ENCODE results near the gene NT5DC1.
A peak's percentile ranks its signal among the peaks of the same experiment; 100 is the strongest.

Gene NT5DC1

GRCh38 chr6:116100419-116101301, at the start of gene NT5DC1:
TSS of gene NT5DC1 (plus strand) at chr6:116100853. CDS start at chr6:116100931, 78 bp downstream.
- peak; percentile 71 to 76 for DNase-seq (ENCODE audit: low read depth in 1 of 2, low spot score in 1 of 2)

GRCh38 chr6:116051244-116051643, 49.4 kb upstream of the NT5DC1 start:
- DNase-seq (ENCODE audit: low read depth in 1 of 2, low spot score in 1 of 2) = no peak

GRCh38 chr6:116055513-116055912, 45.1 kb upstream of the NT5DC1 start:
- no peak for DNase-seq (ENCODE audit: low read depth in 1 of 2, low spot score in 1 of 2)

GRCh38 chr6:116057766-116058165, 42.9 kb upstream of the NT5DC1 start:
- no peak for DNase-seq (ENCODE audit: low read depth in 1 of 2, low spot score in 1 of 2)

- no peak for DNase-seq (ENCODE audit: low read depth in 1 of 2, low spot score in 1 of 2)
Measured at GRCh38 chr6:116059713-116060571, 40.7 kb upstream of the NT5DC1 start.

- DNase-seq (ENCODE audit: low read depth in 1 of 2, low spot score in 1 of 2) = no peak
Measured at GRCh38 chr6:116060572-116061283, 39.9 kb upstream of the NT5DC1 start, which contains the start of gene FRK. TSS of gene FRK (minus strand) at chr6:116060891. CDS start at chr6:116060311, 580 bp downstream.

GRCh38 chr6:116062496-116062895, 38.2 kb upstream of the NT5DC1 start:
- no peak for DNase-seq (ENCODE audit: low read depth in 1 of 2, low spot score in 1 of 2)

- DNase-seq (ENCODE audit: low read depth in 1 of 2, low spot score in 1 of 2) = no peak
Measured at GRCh38 chr6:116064666-116065065, 36.0 kb upstream of the NT5DC1 start.

GRCh38 chr6:116066789-116067188, 33.9 kb upstream of the NT5DC1 start:
- no peak for DNase-seq (ENCODE audit: low read depth in 1 of 2, low spot score in 1 of 2)

- DNase-seq (ENCODE audit: low read depth in 1 of 2, low spot score in 1 of 2) = no peak
Measured at GRCh38 chr6:116070101-116070500, 30.6 kb upstream of the NT5DC1 start.

- no peak for DNase-seq (ENCODE audit: low read depth in 1 of 2, low spot score in 1 of 2)
Measured at GRCh38 chr6:116070616-116071389, 29.9 kb upstream of the NT5DC1 start.

- DNase-seq (ENCODE audit: low read depth in 1 of 2, low spot score in 1 of 2) = no peak
Measured at GRCh38 chr6:116072368-116072767, 28.3 kb upstream of the NT5DC1 start.

- DNase-seq (ENCODE audit: low read depth in 1 of 2, low spot score in 1 of 2) = no peak
Measured at GRCh38 chr6:116073765-116074440, 26.8 kb upstream of the NT5DC1 start.

GRCh38 chr6:116074732-116075390, 25.8 kb upstream of the NT5DC1 start:
- DNase-seq (ENCODE audit: low read depth in 1 of 2, low spot score in 1 of 2) = no peak

GRCh38 chr6:116078522-116078921, 22.1 kb upstream of the NT5DC1 start:
- DNase-seq (ENCODE audit: low read depth in 1 of 2, low spot score in 1 of 2) = no peak

- DNase-seq (ENCODE audit: low read depth in 1 of 2, low spot score in 1 of 2) = no peak
Measured at GRCh38 chr6:116078945-116079344, 21.7 kb upstream of the NT5DC1 start.

- no peak for DNase-seq (ENCODE audit: low read depth in 1 of 2, low spot score in 1 of 2)
Measured at GRCh38 chr6:116083052-116083451, 17.6 kb upstream of the NT5DC1 start.

- DNase-seq (ENCODE audit: low read depth in 1 of 2, low spot score in 1 of 2) = no peak
Measured at GRCh38 chr6:116084284-116084683, 16.4 kb upstream of the NT5DC1 start.

- DNase-seq (ENCODE audit: low read depth in 1 of 2, low spot score in 1 of 2) = no peak
Measured at GRCh38 chr6:116087437-116088027, 13.1 kb upstream of the NT5DC1 start.
